GM20000 (cell line): Measurements from ENCODE around the gene CGB2.
"Not testable (repeated sequence)": the region's sequence is repeated elsewhere in the genome, so short reads cannot be mapped to it uniquely, and the experiment has no call there.

ENCODE experiments used
- DNase-seq: peaks from one replicate; pipeline ENCODE4 v3.0.0; 2012; ENCODE audit warnings: low spot score
- CTCF ChIP-seq: IDR thresholded peaks from 2 replicates; pipeline ENCODE4 v1.5.1; 2012; ENCODE audit warnings: mild to moderate bottlenecking, control low read depth; ENCODE audit errors: extremely low read depth, missing control alignments

CGB2 gene

GRCh38 chr19:49011194-49011593 is 20.5 kb upstream of the CGB2 start:
- no peak for TF ChIP-seq CTCF
- DNase-seq, result no peak

GRCh38 chr19:49014123-49014869 is 17.4 kb upstream of the CGB2 start:
- no peak for TF ChIP-seq CTCF
- no peak for DNase-seq

GRCh38 chr19:49014870-49015255 is 16.8 kb upstream of the CGB2 start:
- TF ChIP-seq CTCF, result no peak
- no peak for DNase-seq

- TF ChIP-seq CTCF, result no peak
- DNase-seq, result no peak
Observed at GRCh38 chr19:49016067-49016839, 15.4 kb upstream of the CGB2 start.

GRCh38 chr19:49017041-49017665 is 14.5 kb upstream of the CGB2 start, which contains the start of gene LHB:
Gene LHB, minus strand, starts transcription at chr19:49017091. Its CDS starts 10 bp downstream, at chr19:49017081.
- DNase-seq, result no peak
- peak; percentile 6 for TF ChIP-seq CTCF

- peak; percentile 48 for TF ChIP-seq CTCF
- DNase-seq, result peak; percentile 88
Observed at GRCh38 chr19:49017666-49018351, 13.9 kb upstream of the CGB2 start.

- DNase-seq, result not testable (repeated sequence)
Observed at GRCh38 chr19:49018388-49019241, 13.1 kb upstream of the CGB2 start.
